Urothelium cell line (cell line): ENCODE data around the gene N4BP2.
A peak's percentile ranks its signal among the peaks of the same experiment; 100 is the strongest.
"Not testable (repeated sequence)": the region's sequence is repeated elsewhere in the genome, so short reads cannot be mapped to it uniquely, and the experiment has no call there.

Experiments used
- DNase-seq: peaks from one replicate; pipeline ENCODE4 v3.0.0; 2011; ENCODE audit warnings: low spot score, mixed read lengths
- FAIRE-seq: peaks from 2 replicates; lab custom pipeline; 2011; peaks lifted over from hg19 to GRCh38; lab: Jason Lieb, UNC

Gene N4BP2

DNA sequence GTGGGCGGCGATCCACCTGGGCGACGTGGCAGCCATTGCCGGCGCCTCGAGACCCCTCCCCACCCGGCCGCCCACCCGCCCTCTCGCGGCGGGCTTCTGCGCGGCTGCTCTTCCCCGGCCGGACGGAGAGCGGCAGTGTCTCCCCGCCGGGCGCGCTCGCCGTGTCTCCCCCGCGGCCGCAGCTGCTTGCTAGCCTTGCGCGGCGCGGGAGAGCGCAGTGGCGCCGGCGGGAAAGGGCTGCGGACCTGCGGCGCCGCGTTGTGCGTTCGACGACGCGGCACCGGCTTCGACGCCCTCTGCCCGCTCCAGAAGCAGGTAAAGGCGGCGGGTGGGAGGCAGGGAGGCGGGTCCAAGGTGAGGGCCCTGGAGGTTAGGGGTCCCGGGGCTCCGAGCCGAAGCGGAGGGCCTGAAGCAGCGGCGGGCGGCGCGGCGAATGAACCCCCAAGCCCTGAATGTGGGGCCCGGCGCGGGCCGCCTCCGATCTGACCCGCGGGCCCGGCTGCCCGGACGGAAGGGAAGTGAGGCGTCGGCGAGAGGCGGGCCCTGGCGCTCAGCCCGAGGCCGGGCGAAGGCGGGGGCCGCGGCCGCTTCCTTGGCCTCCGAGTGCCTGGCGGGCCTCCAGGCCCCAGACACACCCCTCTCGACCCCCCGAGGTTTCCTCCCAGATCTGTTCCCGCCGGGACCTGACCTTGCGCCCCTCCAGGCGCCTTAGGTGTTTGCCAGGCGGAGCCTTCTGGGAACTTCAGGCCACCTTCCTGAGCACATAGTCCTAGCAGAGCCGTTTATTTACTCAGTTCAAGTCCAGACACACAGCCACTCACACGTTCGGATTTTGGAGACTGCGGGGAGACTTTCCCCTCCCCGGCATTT is at the start of gene N4BP2:
Gene N4BP2 (plus strand): TSS at position 135 of the 870 bp plus-strand sequence. CDS start 40,491 bp downstream, outside the sequence.
- DNase-seq (peak; percentile 89), FAIRE-seq (peak; percentile 84)

DNA sequence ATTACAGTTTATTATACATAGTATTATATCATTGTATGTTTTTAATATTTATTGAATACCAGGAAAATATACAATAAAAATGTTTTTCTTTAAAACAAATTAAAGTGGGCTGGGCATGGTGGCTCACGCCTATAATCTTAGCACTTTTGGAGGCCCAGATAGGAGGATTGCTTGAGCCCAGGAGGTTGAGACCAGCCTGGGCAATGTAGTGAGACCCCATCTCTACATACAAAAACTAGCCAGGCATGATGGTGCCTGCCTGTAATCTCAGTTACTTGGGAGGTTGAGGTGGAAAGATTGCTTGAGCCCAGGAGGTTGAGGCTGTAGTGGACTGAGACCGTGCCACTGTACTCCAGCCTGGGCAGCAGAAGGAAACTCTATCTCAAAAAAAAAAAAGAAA is 40.6 kb upstream of the N4BP2 start:
- no peak for DNase-seq
- FAIRE-seq = no peak

DNA sequence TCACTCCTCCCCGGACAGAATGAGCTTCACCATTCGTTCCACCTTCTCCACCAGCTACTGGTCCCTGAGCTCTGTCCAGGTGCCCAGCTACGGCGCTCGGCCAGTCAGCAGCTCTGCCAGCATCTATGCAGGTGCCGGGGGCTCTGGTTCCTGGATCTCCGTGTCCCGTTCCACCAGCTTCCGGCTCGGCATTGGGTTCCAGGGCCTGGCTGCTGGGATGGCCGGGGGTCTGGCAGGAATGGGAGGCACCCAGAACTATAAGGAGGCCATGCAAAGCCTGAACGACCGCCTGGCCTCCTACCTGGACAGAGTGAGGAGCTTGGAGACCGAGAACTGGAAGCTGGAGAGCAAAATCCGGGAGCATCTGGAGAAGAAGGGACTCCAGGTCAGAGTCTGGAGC is 36.4 kb upstream of the N4BP2 start:
- no peak for DNase-seq
- no peak for FAIRE-seq

DNA sequence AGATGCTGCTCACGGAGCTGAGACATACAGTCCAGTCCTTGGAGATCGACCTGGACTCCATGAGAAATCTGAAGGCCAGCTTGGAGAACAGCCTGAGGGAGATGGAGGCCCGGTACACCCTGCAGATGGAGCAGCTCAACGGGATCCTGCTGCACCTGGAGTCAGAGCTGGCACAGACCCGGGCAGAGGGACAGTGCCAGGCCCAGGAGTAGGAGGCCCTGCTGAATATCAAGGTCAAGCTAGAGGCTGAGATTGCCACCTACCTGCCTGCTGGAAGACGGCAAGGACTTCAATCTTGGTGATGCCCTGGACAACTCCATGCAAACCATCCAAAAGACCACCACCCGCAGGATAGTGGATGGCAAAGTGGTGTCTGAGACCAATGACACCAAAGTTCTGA is 35.5 kb upstream of the N4BP2 start:
- not testable (repeated sequence) for DNase-seq, FAIRE-seq

DNA sequence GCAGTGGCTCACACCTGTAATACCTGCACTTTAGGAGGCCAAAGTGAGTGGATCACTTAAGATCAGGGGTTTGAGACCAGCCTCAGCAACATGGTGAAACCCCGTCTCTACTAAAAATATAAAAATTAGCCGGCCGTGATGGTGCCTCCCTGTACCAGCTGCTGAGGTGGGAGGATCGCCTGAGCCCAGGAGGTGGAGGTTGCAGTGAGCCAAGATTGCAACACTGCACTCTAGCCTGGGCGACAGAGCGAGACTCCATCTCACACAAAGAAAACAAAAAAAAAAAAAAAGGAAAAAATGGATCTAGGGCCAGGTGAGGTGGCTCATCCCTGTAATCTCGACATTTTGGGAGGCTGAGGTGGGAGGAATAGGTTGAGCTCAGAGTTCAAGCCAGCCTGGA is 32.6 kb upstream of the N4BP2 start:
- not testable (repeated sequence) for DNase-seq, FAIRE-seq

DNA sequence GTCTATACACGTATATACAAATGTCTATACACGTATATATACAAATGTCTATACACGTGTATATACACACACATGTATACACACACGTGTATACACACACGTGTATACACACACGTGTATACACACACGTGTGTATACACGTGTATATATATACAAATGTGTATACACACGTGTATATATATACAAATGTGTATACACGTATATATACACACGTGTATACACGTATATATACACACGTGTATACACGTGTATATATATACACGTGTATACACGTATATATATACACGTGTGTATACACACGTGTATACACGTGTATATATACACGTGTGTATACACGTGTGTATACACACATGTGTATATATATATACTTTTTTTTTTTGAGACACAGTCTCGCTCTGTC is 23.9 kb upstream of the N4BP2 start:
- no peak for DNase-seq
- FAIRE-seq = peak; percentile 76

DNA sequence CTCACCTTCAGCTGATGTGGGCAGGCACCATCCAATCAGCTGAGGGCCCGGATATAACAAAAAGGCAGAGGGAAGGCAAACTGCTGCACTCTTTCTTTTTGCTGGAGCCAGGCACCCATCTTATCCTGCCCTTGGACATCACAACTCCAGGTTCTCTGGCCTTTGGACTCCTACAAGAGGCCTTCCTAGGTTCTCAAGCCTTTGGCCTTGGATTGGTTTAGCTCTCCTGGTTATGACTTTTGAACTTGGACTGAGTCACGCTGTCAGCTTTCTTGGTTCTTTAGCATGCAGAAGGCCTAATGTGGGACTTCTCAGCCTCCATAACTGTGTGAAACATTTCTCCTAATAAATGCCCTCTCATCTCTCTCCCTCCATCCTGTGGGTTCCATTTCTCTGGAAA is 23.0 kb upstream of the N4BP2 start:
- no peak for DNase-seq
- no peak for FAIRE-seq

DNA sequence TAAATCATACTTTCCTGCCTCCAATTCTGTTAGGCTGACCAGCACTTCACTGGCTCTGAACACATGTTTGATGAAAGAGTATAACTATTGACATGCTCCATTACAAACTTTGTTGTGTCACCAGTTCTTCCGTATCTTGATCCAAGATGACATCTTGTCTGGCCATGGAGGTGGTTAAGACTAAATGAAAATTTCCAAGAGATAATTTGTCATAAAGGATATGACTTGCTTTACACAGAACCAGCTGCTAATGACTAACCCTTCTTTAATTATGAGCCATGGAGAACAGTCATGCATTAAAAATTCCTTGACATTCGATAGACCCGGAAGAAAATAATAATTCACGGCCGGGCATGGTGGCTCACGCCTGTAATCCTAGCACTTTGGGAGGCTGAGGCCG is 17.7 kb upstream of the N4BP2 start:
- FAIRE-seq (no peak), DNase-seq (no peak)

DNA sequence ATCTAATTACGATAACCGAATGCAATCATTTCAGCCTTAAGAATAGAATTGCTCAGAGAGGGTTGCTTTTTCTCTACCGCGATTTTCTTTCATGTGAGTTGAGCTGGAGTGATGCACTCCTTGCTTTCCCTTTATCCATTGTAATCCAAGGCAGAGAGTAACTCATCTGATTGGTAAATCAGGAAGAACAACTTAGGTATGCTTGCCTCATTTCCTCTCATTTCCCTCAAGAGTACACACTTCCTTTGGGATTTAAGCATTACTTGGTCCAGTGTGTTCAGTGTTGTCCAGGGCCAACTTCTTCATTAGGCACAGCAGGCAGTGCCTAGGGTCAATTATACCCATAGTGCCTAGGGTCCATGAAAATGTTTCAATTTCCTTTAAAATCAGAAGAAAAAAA is 15.7 kb upstream of the N4BP2 start:
- FAIRE-seq (no peak), DNase-seq (no peak)

DNA sequence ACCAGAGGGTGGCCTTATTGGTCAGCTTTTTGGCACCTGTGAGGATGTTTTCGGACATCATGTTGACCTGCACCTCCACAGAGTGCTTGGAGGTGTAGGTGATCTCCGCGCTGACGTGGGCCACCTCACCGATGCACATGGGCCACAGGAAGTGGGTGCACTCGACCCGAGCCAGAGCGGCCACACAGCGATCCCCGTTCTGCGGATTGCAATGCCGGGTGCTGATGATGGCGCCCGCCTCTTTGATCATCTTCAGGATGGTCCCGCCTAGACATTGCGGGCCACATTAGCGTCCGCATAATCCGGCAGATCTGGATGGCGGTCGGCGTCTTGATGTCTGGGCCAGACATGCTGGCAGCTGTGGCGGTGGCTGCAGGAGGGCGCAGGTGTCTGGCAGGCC is 12.9 kb upstream of the N4BP2 start:
- DNase-seq (no peak), FAIRE-seq (no peak)

DNA sequence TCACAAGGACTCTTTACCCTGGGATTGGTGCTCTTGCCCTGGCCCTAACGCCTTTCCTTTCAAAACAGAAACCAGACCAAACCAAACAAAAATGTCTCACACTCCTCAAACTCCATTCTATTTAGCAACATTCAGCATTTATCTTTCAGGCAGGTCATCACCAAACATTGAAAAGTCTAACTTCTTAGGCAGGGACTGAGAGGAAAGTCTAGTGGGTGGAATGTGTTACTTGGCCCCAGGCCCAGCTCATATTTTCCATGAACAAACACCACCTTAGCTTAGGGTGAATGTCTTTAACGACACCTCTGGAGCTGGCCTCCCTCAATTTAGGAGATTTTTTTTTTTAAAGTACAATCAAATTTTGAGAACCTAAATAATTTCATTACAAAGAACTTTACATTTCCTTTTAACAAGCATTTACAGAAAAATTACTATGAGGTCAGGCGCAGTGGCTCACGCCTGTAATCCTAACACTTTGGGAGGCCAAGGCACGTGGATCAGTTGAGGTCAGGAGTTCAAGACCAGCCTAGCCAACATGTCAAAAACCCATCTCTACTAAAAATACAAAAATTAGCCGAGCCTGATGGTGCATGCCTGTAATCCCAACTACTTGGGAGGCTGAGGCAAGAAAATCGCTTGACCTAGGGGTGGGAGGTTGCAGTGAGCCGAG is 10.2 kb upstream of the N4BP2 start:
- no peak for FAIRE-seq
- DNase-seq = peak; percentile 62

DNA sequence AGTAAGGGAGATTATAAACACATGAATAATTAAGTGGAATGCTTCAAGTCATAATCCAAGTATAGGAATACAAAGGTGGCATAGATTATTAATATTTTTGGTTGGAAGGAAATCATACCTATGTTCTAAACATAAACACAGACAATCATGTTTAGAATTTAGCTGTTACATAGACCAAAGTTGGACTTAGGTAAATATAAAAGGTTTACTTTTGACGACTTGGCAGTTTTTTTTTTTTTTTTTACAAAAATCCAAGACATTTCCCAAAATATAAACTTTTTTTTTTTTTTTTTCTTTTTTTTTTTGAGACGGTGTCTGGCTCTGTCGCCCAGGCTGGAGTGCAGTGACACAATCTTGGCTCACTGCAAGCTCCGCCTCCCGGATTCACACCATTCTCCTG is 3.5 kb upstream of the N4BP2 start:
- no peak for DNase-seq
- FAIRE-seq = no peak

DNA sequence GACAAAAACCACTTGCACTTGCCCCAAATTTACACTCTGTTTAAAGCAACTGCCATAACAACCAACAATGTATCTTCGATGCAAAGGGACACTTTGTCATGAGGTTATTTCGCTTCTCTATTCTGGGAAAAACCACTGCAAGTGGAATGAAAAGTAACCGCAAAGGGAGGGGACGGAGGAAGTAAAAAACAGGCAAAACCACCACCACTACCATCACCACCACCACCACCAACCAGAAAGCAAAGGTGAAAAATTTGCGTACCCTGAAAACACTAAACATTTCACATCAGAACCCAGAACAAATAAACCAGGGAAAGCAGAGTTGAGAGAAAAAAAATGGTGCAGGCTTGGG is 1.2 kb upstream of the N4BP2 start:
- DNase-seq = no peak
- FAIRE-seq = no peak

DNA sequence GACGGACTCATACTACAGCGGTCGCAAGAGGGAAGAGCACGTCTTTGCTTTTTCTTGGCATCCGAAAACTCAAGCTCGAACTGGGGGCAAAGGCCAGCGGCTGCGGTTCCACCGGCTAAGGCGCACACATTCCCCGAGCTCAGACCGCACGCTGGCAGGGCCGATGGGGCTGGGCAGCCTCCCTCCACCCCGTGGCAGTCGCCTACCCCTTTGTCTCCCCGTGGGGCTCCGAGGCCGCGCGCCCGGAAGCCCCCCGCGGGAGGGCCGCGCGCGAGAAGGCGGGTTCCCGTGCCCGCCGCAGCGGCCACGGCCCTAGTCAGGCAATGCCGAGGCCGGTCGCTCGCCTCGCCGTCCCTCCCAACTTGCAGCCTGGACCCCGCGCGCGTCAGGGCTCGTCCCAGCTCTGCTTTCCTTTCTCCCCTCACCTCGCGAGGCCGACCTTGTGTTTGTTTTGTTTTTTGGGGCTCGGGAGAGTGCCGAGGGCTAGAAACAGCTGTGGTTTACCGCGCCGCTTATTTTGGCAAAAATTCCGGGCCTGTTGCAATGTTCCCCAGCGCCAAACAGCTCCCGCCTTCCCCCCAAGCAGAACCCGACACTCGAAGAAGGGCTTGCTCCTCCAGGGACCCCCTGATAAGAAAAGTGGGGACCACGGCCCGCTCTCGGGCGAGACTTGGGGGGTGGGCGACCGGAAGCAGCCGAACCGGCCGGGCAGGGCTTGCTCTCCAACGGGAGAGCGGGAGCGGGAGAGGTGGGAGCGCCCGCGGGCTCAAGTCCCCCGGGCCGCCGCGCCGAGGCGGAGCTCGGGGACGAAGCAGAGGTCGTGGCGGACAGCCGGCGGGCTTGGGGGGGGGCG is 561 bp upstream of the N4BP2 start:
- FAIRE-seq = no peak
- peak; percentile 80 for DNase-seq

DNA sequence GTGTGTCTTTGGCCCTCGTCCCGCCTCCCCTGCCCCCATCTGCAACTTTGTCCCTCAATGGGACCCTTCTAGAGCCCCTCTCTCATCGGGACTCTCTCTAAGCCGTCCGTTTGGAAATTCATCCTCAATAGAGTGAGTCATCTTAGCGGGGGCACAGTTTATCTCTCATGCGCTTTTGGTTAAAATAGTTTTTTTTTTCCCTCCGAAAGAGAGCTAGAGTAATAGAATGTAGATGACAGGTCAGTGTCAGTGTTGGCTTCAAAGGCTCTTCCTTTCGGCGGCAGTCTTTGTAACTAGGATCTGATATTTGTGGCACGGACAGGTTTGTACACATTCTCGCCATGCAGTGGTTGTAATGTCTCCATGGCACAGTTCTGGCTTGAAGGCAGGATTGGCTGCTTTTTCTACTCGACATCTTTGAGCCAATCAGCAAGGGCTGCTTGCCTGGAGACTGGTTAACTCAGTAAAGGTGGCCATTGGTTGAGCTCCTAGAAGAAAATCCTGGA is 989 bp downstream of the N4BP2 start:
- FAIRE-seq = peak; percentile 65
- DNase-seq = peak; percentile 95

DNA sequence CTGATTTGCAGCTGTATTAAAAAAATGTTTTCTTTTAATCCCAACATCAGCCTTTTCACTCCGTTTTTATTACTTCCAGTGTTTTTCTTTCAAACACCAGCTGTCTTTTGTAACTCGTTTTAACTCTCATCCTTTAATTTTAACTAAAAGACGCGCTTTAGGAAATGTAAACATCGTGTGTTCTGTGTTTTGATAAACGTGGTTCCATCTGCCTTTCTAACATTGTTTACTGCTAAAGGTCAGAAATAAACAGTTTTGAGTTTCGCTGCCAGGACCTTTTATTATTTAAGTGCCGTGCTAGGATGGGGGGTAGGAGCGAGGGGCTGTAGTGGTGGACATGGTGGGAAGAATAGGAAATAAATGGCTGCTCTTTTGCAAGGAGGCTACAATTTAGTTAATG is 1.5 kb downstream of the N4BP2 start:
- DNase-seq (no peak), FAIRE-seq (no peak)

DNA sequence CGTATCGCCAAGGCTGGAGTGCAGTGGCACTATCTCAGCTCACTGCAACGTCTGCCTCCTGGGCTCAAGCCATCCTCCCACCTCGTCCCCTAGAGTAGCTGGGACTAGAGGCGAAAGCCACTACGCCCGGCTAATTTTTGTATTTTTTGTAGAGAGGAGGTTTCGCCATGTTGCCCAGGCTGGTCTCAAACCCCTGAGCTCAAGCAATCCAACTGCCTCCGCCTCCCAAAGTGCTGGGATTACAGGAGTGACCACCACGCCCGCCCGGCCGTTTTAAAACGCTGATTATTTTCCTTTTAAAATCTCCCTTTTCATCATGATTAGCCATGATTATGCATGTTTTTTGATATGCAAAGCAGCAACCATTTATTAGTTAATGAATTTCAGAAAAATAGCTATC is 2.2 kb downstream of the N4BP2 start:
- FAIRE-seq = no peak
- no peak for DNase-seq

DNA sequence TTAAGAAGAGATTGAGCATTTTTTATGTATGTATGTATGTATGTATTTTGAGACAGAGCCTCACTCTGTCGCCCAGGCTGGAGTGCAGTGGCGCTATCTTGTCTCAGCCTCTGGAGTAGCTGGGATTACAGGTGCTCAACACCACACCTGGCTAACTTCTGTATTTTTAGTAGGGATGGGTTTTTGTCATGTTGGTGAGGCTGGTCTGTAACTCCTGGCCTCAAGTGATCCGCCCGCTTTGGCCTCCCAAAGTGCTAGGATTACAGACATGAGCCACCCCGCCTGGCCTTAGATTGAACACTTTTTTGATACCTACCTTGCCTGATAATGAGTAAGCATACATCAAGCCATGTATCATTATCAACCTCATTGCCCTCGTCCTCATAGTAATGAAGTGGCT is 2.7 kb downstream of the N4BP2 start:
- FAIRE-seq (no peak), DNase-seq (no peak)

DNA sequence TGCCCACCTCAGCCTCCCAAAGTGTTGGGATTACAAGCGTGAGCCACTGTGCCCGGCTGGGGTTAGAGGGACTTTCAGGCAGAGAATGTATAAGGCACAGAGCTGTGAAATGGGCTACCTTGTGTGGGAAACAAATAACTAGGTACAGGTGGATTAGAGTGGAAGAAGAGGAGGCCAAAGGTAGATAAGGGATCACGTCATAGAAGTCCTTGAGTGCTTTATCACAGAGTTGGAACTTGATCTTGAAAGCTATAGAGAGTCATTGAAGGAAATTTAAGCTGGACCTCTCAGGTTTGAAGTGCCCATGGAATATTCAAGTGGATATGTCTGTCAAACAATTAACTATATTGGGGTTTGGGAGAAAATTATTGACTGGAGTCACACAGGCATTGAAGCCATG is 8.4 kb downstream of the N4BP2 start:
- FAIRE-seq = no peak
- DNase-seq = no peak

DNA sequence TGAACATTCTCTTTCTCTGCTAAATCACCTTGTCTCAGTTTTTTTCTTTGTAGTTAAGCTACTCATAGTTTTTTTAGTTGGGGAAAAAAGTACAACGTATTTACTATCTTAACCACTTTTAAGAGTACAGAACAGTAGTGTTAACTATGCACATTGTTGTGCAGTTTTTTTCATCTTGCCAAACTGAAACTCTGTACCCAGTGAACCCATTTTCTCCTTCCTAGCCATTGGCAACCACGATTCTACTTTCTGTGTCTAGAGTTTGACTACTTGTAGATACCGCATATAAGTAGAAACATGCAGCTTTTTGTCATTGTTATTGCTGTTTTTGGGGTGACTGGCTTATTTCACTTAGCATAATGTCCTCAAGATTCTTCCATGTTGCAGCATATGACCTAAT is 10.0 kb downstream of the N4BP2 start:
- DNase-seq = no peak
- FAIRE-seq = no peak

DNA sequence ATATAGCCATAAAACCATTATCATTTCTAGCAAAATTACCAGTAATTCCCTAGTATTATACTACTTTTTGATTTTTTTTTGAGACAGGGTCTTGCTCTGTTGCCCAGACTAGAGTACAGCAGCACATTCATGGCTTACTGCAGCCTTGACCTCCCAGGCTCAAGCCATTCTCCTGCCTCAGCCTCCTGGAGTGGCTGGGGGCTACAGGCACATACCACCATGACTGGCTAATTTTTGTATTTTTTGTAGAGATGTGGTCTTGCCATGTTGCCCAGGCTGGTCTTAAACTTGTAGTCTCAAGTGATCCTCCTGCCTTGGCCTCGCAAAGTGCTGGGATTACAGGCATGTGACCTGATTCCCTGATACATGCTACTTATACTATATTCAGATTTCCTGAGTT is 13.7 kb downstream of the N4BP2 start:
- FAIRE-seq (no peak), DNase-seq (no peak)
